ENCODE results near the gene MPC2.

DNA sequence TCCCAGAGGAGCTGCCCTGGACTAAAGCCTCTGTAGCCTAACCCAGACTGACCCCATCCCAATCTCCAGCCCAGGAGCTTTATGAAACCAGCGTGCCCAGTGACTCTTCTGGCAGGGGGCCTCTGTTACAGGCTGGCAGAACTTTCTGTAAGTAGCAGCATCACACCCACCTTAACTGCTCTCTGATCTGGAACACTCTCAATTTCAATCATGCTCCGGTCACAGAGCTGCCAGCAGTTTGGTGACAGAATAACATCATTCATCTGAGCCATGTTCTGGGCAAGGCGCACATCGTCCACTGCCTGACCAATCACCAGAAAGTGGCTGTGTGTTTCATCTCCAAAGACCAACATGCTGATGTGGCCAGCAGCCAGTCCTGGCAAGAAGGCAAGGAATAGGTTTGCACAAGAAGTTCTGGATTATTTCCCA is 37.6 kb downstream of the MPC2 start:
- TF ChIP-seq POLR2A (IDR thresholded peaks at IDR 0.05) = no peak
- TF ChIP-seq, protein P1, sequence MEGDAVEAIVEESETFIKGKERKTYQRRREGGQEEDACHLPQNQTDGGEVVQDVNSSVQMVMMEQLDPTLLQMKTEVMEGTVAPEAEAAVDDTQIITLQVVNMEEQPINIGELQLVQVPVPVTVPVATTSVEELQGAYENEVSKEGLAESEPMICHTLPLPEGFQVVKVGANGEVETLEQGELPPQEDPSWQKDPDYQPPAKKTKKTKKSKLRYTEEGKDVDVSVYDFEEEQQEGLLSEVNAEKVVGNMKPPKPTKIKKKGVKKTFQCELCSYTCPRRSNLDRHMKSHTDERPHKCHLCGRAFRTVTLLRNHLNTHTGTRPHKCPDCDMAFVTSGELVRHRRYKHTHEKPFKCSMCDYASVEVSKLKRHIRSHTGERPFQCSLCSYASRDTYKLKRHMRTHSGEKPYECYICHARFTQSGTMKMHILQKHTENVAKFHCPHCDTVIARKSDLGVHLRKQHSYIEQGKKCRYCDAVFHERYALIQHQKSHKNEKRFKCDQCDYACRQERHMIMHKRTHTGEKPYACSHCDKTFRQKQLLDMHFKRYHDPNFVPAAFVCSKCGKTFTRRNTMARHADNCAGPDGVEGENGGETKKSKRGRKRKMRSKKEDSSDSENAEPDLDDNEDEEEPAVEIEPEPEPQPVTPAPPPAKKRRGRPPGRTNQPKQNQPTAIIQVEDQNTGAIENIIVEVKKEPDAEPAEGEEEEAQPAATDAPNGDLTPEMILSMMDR (IDR thresholded peaks at IDR 0.05 in 4 of 5, conservative IDR thresholded peaks at IDR 0.05 in 1 of 5) = no peak

All from gastrocnemius medialis (tissue), 4 donors.